OCI-LY7 (cell line): Measurements from ENCODE around the gene SLC25A42. TPM values are rescaled to one million over a fixed set of nuclear protein-coding genes. Genes with fewer than 3 reads are reported as not detected.

ENCODE experiments used
- BruUV-seq: library from RNA; stranded (reverse); fragments of 400-500 nt; replicated peaks from 2 replicates; lab custom pipeline; 2021; lab: Mats Ljungman, UMichigan
- CTCF ChIA-PET: fragments of 300-600 bp; sonication (Branson Sonifier 250); formaldehyde crosslinking; loops from one replicate; lab custom pipeline; 2022; ENCODE audit warnings: antibody characterized with exemption; ENCODE audit not compliant: unreplicated experiment; lab: Charles Lee
- POLR2A ChIA-PET: fragments of 300-600 bp; sonication (Branson Sonifier 250); formaldehyde crosslinking; loops from one replicate; lab custom pipeline; 2022; ENCODE audit warnings: antibody characterized with exemption; lab: Charles Lee
- DNase-seq: peaks from one replicate; pipeline ENCODE4 v3.0.0-alpha.2; 2015; ENCODE audit warnings: low spot score
- H2AFZ ChIP-seq: fragments of 200-600 bp; sonication (generic), shearing (Covaris generic); 2 replicates; pipeline ENCODE4 v1.6.1; 2014; ENCODE audit warnings: mild to moderate bottlenecking, antibody characterized with exemption, low read length, moderate library complexity
- H3K27ac ChIP-seq: fragments of 200-600 bp; sonication (generic); 2 replicates; pipeline ENCODE4 v1.5.1; 2014; ENCODE audit warnings: mixed run types, low read depth, mild to moderate bottlenecking, moderate library complexity, low read length, inconsistent platforms; ENCODE audit not compliant: poor library complexity, severe bottlenecking
- H3K36me3 ChIP-seq: fragments of 200-600 bp; sonication (generic); 2 replicates; pipeline ENCODE4 v1.6.1; 2014; ENCODE audit warnings: mild to moderate bottlenecking, antibody characterized with exemption, low read length, moderate library complexity, mixed read lengths; ENCODE audit not compliant: insufficient read depth
- H3K4me1 ChIP-seq: fragments of 200-600 bp; sonication (generic); 2 replicates; pipeline ENCODE4 v1.5.1; 2014; ENCODE audit warnings: mild to moderate bottlenecking, low read length; ENCODE audit not compliant: insufficient read depth, poor library complexity, severe bottlenecking
- H3K4me2 ChIP-seq: fragments of 200-600 bp; sonication (generic); 2 replicates; pipeline ENCODE4 v1.6.1; 2014; ENCODE audit warnings: mild to moderate bottlenecking, low read length
- H3K4me3 ChIP-seq: fragments of 200-600 bp; sonication (generic); 2 replicates; pipeline ENCODE4 v1.5.1; 2014; ENCODE audit warnings: mild to moderate bottlenecking, low read depth, low read length; ENCODE audit not compliant: poor library complexity, severe bottlenecking
- H3K79me2 ChIP-seq: fragments of 200-600 bp; sonication (generic); 2 replicates; pipeline ENCODE4 v1.6.1; 2016; ENCODE audit warnings: low read depth, mild to moderate bottlenecking, low read length, moderate library complexity, mixed read lengths; ENCODE audit not compliant: insufficient read depth
- H3K9me2 ChIP-seq: fragments of 200-600 bp; sonication (generic); 2 replicates; pipeline ENCODE4 v1.6.1; 2016; ENCODE audit warnings: mild to moderate bottlenecking, low read length, mixed read lengths; ENCODE audit not compliant: insufficient read depth
- H3K9me3 ChIP-seq: fragments of 200-600 bp; sonication (generic); 2 replicates; pipeline ENCODE4 v1.6.1; 2014; ENCODE audit warnings: mild to moderate bottlenecking, mixed run types, low read length, mixed read lengths
- H4K20me1 ChIP-seq: fragments of 200-600 bp; sonication (generic); 2 replicates; pipeline ENCODE4 v1.6.1; 2014; ENCODE audit warnings: mild to moderate bottlenecking, antibody characterized with exemption, low read length, moderate library complexity, mixed read lengths; ENCODE audit not compliant: insufficient read depth
- EZH2phosphoT487 ChIP-seq: fragments of 200-600 bp; sonication (generic); IDR thresholded peaks from 2 replicates; pipeline ENCODE4 v1.6.1; 2018; ENCODE audit warnings: low read depth, borderline replicate concordance, mild to moderate bottlenecking, mixed run types, antibody characterized with exemption, low read length, moderate library complexity, mixed read lengths
- intact Hi-C: fragments of 100-400 bp; cut with micrococcal nuclease; formaldehyde crosslinking; loops from one replicate; pipeline ENCODE4 v1.10.0; 2022; ENCODE audit not compliant: unreplicated experiment
- total RNA-seq, 2 experiments: library from RNA; depleted of rRNA in 1 of 2; stranded (reverse); fragments of >200 nt in 1 of 2; shearing (Covaris generic) in 1 of 2; gene quantifications; 2 replicates each; pipeline ENCODE4 v1.2.3, GENCODE V29; 2014 to 2022
- TF ChIP-seq, protein P1 (sequence below): fragments of 200-600 bp; sonication (generic); conservative IDR thresholded peaks from 2 replicates; pipeline ENCODE4 v1.5.1; 2014; ENCODE audit warnings: mild to moderate bottlenecking, antibody characterized with exemption, low read length, moderate library complexity, mixed read lengths

The SLC25A42 gene
- total RNA-seq, 2 experiments from 2014 or later = 13.8 to 23.4 TPM

DNA sequence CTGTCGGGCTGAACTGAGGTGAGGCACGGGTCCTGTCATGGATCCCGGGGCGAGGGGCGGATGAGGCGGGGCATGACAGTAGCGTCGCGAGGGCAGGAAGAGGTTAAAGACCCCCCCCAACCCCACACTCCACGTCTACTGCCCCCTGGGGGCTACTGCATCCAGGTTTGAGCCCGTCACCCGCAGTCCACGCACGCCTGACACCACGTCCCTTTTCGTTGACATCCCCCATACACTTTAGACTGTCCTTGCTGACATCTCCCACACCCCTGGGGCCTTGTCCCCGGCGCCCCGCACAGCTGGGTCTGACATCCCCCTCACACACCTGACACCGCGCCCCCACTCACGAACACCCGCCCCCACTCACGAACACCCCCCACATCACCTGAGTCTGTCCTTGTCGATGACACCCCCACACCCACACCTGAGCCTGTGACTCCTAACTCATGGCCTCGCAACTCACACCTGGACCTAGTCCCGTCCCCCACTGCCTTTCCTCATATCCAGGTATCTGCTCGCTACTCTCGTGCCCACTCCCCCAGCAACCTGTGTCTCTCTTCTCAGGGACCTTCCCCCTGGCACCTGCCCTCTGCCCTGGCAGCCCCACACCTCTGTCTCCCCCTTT is 416 bp downstream of the SLC25A42 start:
- H3K9me2 ChIP-seq = no peaks in the 10 kb centered on the region
- TF ChIP-seq, protein P1, sequence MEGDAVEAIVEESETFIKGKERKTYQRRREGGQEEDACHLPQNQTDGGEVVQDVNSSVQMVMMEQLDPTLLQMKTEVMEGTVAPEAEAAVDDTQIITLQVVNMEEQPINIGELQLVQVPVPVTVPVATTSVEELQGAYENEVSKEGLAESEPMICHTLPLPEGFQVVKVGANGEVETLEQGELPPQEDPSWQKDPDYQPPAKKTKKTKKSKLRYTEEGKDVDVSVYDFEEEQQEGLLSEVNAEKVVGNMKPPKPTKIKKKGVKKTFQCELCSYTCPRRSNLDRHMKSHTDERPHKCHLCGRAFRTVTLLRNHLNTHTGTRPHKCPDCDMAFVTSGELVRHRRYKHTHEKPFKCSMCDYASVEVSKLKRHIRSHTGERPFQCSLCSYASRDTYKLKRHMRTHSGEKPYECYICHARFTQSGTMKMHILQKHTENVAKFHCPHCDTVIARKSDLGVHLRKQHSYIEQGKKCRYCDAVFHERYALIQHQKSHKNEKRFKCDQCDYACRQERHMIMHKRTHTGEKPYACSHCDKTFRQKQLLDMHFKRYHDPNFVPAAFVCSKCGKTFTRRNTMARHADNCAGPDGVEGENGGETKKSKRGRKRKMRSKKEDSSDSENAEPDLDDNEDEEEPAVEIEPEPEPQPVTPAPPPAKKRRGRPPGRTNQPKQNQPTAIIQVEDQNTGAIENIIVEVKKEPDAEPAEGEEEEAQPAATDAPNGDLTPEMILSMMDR = peak; percentile 60
- no peak for TF ChIP-seq EZH2phosphoT487
- ChIA-PET POLR2A (no interaction called here), CTCF (no interaction called here)
- intact Hi-C loops = loop anchor here (2.0 to 10.0 kb wide), 4 partner anchors 53 to 261 kb away; partner anchors contain the start of genes MAU2, SUGP1 and TMEM161A
- peak overlapping the region; percentile 82 for H3K4me3 ChIP-seq
- peak; percentile 78 for DNase-seq
- no peaks in the 10 kb centered on the region for H4K20me1 ChIP-seq
- no TSS peak for BruUV-seq
- H2AFZ ChIP-seq = peak overlapping the region; percentile 44; the same call in 1 of the 2 replicates
- H3K9me3 ChIP-seq = no peaks in the 10 kb centered on the region
- peaks cover 20% of the 10 kb centered on the region; the same call in 1 of the 2 replicates for H3K36me3 ChIP-seq
- H3K27ac ChIP-seq = peak overlapping the region; percentile 58
- peak overlapping the region; percentile 88 for H3K4me2 ChIP-seq
- H3K4me1 ChIP-seq = peaks cover 39% of the 10 kb centered on the region
- H3K79me2 ChIP-seq = peaks cover 17% of the 10 kb centered on the region; the same call in 1 of the 2 replicates

DNA sequence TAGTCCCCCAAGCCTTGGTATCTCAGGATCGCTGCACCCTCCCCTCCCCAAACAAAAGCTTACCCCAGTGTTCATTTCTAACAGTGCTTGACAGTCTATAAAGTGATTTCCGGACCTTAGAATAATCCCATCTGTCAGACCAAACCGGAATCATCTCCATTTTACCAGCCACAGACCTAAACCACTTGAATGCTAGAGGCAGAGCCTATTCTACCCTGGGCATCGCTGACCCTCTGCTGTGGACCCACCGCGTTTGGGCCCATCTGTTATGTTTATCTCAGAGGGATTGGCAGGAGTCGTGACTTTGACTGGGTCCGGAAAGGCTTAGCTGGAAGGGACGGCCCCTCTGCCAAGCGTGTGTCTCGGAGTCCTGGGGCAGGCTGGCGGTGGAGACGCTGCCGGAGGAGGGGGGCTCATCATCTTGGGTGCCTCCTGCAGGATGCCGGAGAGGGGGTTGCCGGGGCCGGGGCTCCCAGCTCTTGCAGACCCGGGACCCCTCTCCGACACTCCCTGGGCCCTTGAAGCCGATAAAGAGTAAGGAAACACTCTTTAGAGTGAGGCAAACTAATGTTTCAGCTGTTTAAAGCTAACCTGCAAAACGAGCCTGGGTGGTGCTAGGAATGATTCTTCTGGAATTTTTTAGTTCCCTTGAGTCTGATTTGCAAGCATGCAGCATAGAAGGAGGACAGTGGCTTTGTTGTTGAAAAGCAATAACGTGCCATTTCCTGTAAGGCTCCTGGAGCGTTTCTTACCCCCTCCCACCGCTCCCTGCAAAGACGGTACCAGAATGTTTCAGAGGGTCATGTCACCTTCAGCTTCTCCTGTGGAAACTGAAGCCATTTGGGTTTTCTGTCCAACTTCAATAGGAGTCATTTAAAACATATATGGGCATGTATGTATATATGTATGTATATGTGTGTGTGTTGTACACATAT is 1.3 kb downstream of the SLC25A42 start:
- intact Hi-C loops = loop anchor here (1.0 to 10.0 kb wide), 5 partner anchors 52 to 260 kb away; partner anchors contain the start of genes MAU2, SUGP1 and TMEM161A
- Histone ChIP-seq H3K36me3 (peaks cover 12% of the 10 kb centered on the region; the same call in 1 of the 2 replicates), H3K4me1 (peaks cover 41% of the 10 kb centered on the region), H4K20me1 (no peaks in the 10 kb centered on the region), H3K4me2 (peak overlapping the region; percentile 88), H3K27ac (peak overlapping the region; percentile 58), H3K4me3 (peak overlapping the region; percentile 82), H3K9me2 (no peaks in the 10 kb centered on the region), H2AFZ (peak overlapping the region; percentile 44; the same call in 1 of the 2 replicates), H3K79me2 (peaks cover 17% of the 10 kb centered on the region; the same call in 1 of the 2 replicates), H3K9me3 (no peaks in the 10 kb centered on the region)
- TF ChIP-seq, protein P1 = no peak
- TF ChIP-seq EZH2phosphoT487 = no peak
- peak; percentile 50 for DNase-seq
- BruUV-seq = TSS peak; percentile 21
- ChIA-PET POLR2A (interaction anchor here (0.5 to 0.6 kb wide), 2 partner anchors 82 to 143 kb away, joined by 3 to 4 read pairs; no protein-coding TSS in a partner anchor), CTCF (interaction anchor here (0.6 kb wide), 1 partner anchor 16 kb away, joined by 3 read pairs; no protein-coding TSS in a partner anchor)
